ENCODE results near the gene CCDC85A.

- TF ChIP-seq EZH2 (IDR thresholded peaks at IDR 0.05; ENCODE audit: low read length): no peak
- TF ChIP-seq CTCF (optimal IDR thresholded peaks at IDR 0.05 in 1 of 3, IDR thresholded peaks at IDR 0.05 in 1 of 3, conservative IDR thresholded peaks at IDR 0.05 in 1 of 3; ENCODE audit: extremely low read depth in 1 of 3, insufficient read depth in 2 of 3, low read length in 3 of 3): no peak
Measured at GRCh38 chr2:56309626-56310170, 125.9 kb downstream of the CCDC85A start.

Measured in keratinocyte (primary cell).